Liver (tissue), 9 donors: Measurements from ENCODE around the gene PODXL2. TPM values are rescaled to one million over a fixed set of nuclear protein-coding genes. Genes with fewer than 3 reads are reported as not detected.

ENCODE experiments used
- DNase-seq: peaks from one replicate; pipeline ENCODE4 v3.0.0-alpha.2; 2017; ENCODE audit warnings: low spot score
- H3K27ac ChIP-seq, 2 donors: one replicate each; pipeline ENCODE4 v1.7.0; 2013; ENCODE audit warnings: inconsistent platforms in 2 of 2, low read length in 2 of 2, control low read depth in 1 of 2, low read depth in 1 of 2, mild to moderate bottlenecking in 1 of 2
- H3K27me3 ChIP-seq, 4 donors: one replicate each; pipeline versions ENCODE4 v1.6.1 to v1.7.0; 2013; ENCODE audit warnings: low read length in 3 of 4, inconsistent platforms in 1 of 4, mild to moderate bottlenecking in 1 of 4, moderate library complexity in 1 of 4; ENCODE audit not compliant: control insufficient read depth in 4 of 4, insufficient read depth in 4 of 4
- H3K36me3 ChIP-seq, 4 donors: one replicate each; pipeline versions ENCODE4 v1.6.1 to v1.7.0; 2013; ENCODE audit warnings: low read length in 3 of 4, mild to moderate bottlenecking in 3 of 4, low read depth in 1 of 4, moderate library complexity in 1 of 4; ENCODE audit not compliant: control insufficient read depth in 4 of 4, insufficient read depth in 3 of 4
- H3K4me1 ChIP-seq, 4 donors: one replicate each; pipeline versions ENCODE4 v1.6.1 to v1.7.0; 2013; ENCODE audit warnings: low read length in 3 of 4, mild to moderate bottlenecking in 3 of 4, moderate library complexity in 1 of 4; ENCODE audit not compliant: control insufficient read depth in 4 of 4, insufficient read depth in 4 of 4
- H3K4me3 ChIP-seq, 3 donors: one replicate each; pipeline versions ENCODE4 v1.6.1 to v1.7.0; 2013; ENCODE audit warnings: low read length in 3 of 3, control low read depth in 1 of 3, low read depth in 1 of 3, mild to moderate bottlenecking in 1 of 3
- H3K9ac ChIP-seq, 2 donors: one replicate each; pipeline ENCODE4 v1.7.0; 2013; ENCODE audit warnings: low read length in 2 of 2, mild to moderate bottlenecking in 2 of 2, moderate library complexity in 2 of 2, control low read depth in 1 of 2, low read depth in 1 of 2
- H3K9me3 ChIP-seq, 4 donors: one replicate each; pipeline versions ENCODE4 v1.6.1 to v1.7.0; 2013; ENCODE audit warnings: low read length in 3 of 4; ENCODE audit not compliant: control insufficient read depth in 4 of 4
- ATF3 ChIP-seq: IDR thresholded peaks from 2 replicates; pipeline ENCODE4 v1.6.1; 2016; ENCODE audit warnings: antibody characterized with exemption
- CTCF ChIP-seq: fragments of 150-350 bp; IDR thresholded peaks from 2 replicates; pipeline ENCODE4 v1.5.1; 2017; ENCODE audit warnings: improper control_type of control experiment, low read depth, low read length; ENCODE audit not compliant: missing input control
- EGR1 ChIP-seq, 2 donors: IDR thresholded peaks; 2 replicates each; pipeline ENCODE4 v1.6.1; 2016 to 2018; ENCODE audit warnings: antibody characterized with exemption in 2 of 2, low read depth in 2 of 2
- FOXA1 ChIP-seq: IDR thresholded peaks from 2 replicates; pipeline ENCODE4 v1.6.1; 2016; ENCODE audit warnings: antibody characterized with exemption
- FOXA2 ChIP-seq: IDR thresholded peaks from 2 replicates; pipeline ENCODE4 v1.6.1; 2016; ENCODE audit warnings: antibody characterized with exemption
- GABPA ChIP-seq, 2 donors: IDR thresholded peaks in 1 of 2; conservative IDR thresholded peaks in 1 of 2; 2 replicates each; pipeline ENCODE4 v1.6.1; 2016; ENCODE audit warnings: antibody characterized with exemption in 2 of 2, mild to moderate bottlenecking in 1 of 2, moderate library complexity in 1 of 2
- HNF4A ChIP-seq, 2 donors: conservative IDR thresholded peaks; 2 replicates each; pipeline ENCODE4 v1.6.1; 2016; ENCODE audit warnings: antibody characterized with exemption in 2 of 2, mild to moderate bottlenecking in 2 of 2
- HNF4G ChIP-seq: IDR thresholded peaks from 2 replicates; pipeline ENCODE4 v1.6.1; 2016; ENCODE audit warnings: antibody characterized with exemption
- JUND ChIP-seq, 2 donors: IDR thresholded peaks; 2 replicates each; pipeline ENCODE4 v1.6.1; 2016; ENCODE audit warnings: antibody characterized with exemption in 2 of 2
- MAX ChIP-seq: IDR thresholded peaks from 2 replicates; pipeline ENCODE4 v1.6.1; 2016; ENCODE audit warnings: antibody characterized with exemption
- NR2F2 ChIP-seq: IDR thresholded peaks from 2 replicates; pipeline ENCODE4 v1.6.1; 2016; ENCODE audit warnings: antibody characterized with exemption
- RAD21 ChIP-seq, 2 donors: IDR thresholded peaks; 2 replicates each; pipeline ENCODE4 v1.6.1; 2016; ENCODE audit warnings: antibody characterized with exemption in 2 of 2, mild to moderate bottlenecking in 2 of 2
- REST ChIP-seq: IDR thresholded peaks from 2 replicates; pipeline ENCODE4 v1.6.1; 2016; ENCODE audit warnings: antibody characterized with exemption, mild to moderate bottlenecking
- RXRA ChIP-seq, 2 donors: IDR thresholded peaks; 2 replicates each; pipeline ENCODE4 v1.6.1; 2017 to 2018; ENCODE audit warnings: antibody characterized with exemption in 2 of 2, mild to moderate bottlenecking in 1 of 2
- SP1 ChIP-seq: IDR thresholded peaks from 2 replicates; pipeline ENCODE4 v1.6.1; 2018; ENCODE audit warnings: antibody characterized with exemption, mild to moderate bottlenecking
- TAF1 ChIP-seq: conservative IDR thresholded peaks from 2 replicates; pipeline ENCODE4 v1.6.1; 2016; ENCODE audit warnings: antibody characterized with exemption, mild to moderate bottlenecking
- YY1 ChIP-seq: IDR thresholded peaks from 2 replicates; pipeline ENCODE4 v1.6.1; 2016; ENCODE audit warnings: antibody characterized with exemption, mild to moderate bottlenecking
- ZBTB33 ChIP-seq: IDR thresholded peaks from 2 replicates; pipeline ENCODE4 v1.6.1; 2016; ENCODE audit warnings: antibody characterized with exemption
- WGBS: extraction: QIAGEN DNeasy Blood & Tissue Kit; methylation state at CpG from one replicate; pipeline ENCODE4 v1.1.7; 2013; 5-methylcytosine and 5-hydroxymethylcytosine counted together
- polyA plus RNA-seq, 2 donors: library from polyadenylated mRNA; stranded (reverse) in 1 of 2; unstranded in 1 of 2; fragments of 200-250 nt in 1 of 2; fragments of >200 nt in 1 of 2; fragmentation: Nextera tagmentation in 1 of 2; extraction: Ambion mirVana in 1 of 2; gene quantifications; one replicate each; pipeline versions ENCODE4 v1.2.1 to v1.2.3, GENCODE V29; 2013 to 2015
- total RNA-seq, 2 donors: library from RNA; depleted of rRNA; stranded (reverse); fragments of >200 nt; gene quantifications; one replicate each; pipeline ENCODE4 v1.2.3, GENCODE V29; 2014
- donor health status: healthy.
- donor health status: healthy.
- donor health status: healthy.
- donor health status: healthy.
- donor health status: healthy.

The PODXL2 gene
- total and polyA plus RNA-seq, 4 donors, result 0.47 to 1.4 (median 0.88) TPM

- no peak for TF ChIP-seq RAD21 (IDR thresholded peaks at IDR 0.05)
- TF ChIP-seq FOXA2, result no peak
- TF ChIP-seq HNF4G, result no peak
- TF ChIP-seq ATF3, result no peak
- TF ChIP-seq REST, result no peak
- no peak for TF ChIP-seq SP1
- no peak for TF ChIP-seq FOXA1
- no peak for TF ChIP-seq JUND (IDR thresholded peaks at IDR 0.05)
- no peak for TF ChIP-seq NR2F2
- TF ChIP-seq GABPA (IDR thresholded peaks at IDR 0.05 in 1 of 2, conservative IDR thresholded peaks at IDR 0.05 in 1 of 2), result no peak
- H3K9ac ChIP-seq, result no peak overlapping the region
- whole genome bisulfite sequencing, result 93% methylated on average over 21 of the region's 21 CpGs
- H3K9me3 ChIP-seq, result no peaks in the 10 kb centered on the region
- DNase-seq, result no peak
- H3K4me1 ChIP-seq, result peaks cover 2 to 15% (median 12%) of the 10 kb centered on the region in 4 donors
- H3K4me3 ChIP-seq, result no peak overlapping the region
- H3K27me3 ChIP-seq, result no peaks in the 10 kb centered on the region
- peaks cover 3 to 20% (median 12%) of the 10 kb centered on the region in 4 donors for H3K36me3 ChIP-seq
- H3K27ac ChIP-seq, result no peak overlapping the region
Measured at GRCh38 chr3:127692501-127693335, 63.7 kb downstream of the PODXL2 start.

GRCh38 chr3:127693336-127693843 is 64.4 kb downstream of the PODXL2 start:
- TF ChIP-seq HNF4A (conservative IDR thresholded peaks at IDR 0.05) (no peak), RXRA (IDR thresholded peaks at IDR 0.05) (no peak), ZBTB33 (no peak), CTCF (no peak), RAD21 (IDR thresholded peaks at IDR 0.05) (no peak), SP1 (no peak), ATF3 (no peak), JUND (IDR thresholded peaks at IDR 0.05) (no peak), REST (no peak), FOXA1 (no peak), HNF4G (no peak), TAF1 (no peak), NR2F2 (no peak), FOXA2 (no peak), EGR1 (IDR thresholded peaks at IDR 0.05; ENCODE audit: low read depth in 2 of 2) (no peak), GABPA (IDR thresholded peaks at IDR 0.05 in 1 of 2, conservative IDR thresholded peaks at IDR 0.05 in 1 of 2) (no peak), MAX (no peak), YY1 (no peak)
- H3K27me3 ChIP-seq, result no peaks in the 10 kb centered on the region
- no peak for DNase-seq
- H3K4me3 ChIP-seq, result no peak overlapping the region
- H3K9ac ChIP-seq, result no peak overlapping the region
- H3K27ac ChIP-seq, result no peak overlapping the region
- 92% methylated on average over 7 of the region's 7 CpGs for WGBS
- H3K36me3 ChIP-seq, result peaks cover 3 to 20% (median 12%) of the 10 kb centered on the region in 4 donors
- H3K4me1 ChIP-seq, result peaks cover 6 to 22% (median 19%) of the 10 kb centered on the region in 4 donors
- H3K9me3 ChIP-seq, result no peaks in the 10 kb centered on the region
